ENCODE results near the gene PLAC1.

GRCh38 chrX:134572816-134573682 is 85.2 kb downstream of the PLAC1 start:
- no peak for TF ChIP-seq POLR2AphosphoS5 (IDR thresholded peaks at IDR 0.05; ENCODE audit: low read depth)
- no peak for TF ChIP-seq CTCF (conservative IDR thresholded peaks at IDR 0.05; ENCODE audit: low read depth in 2 of 2)
- TF ChIP-seq REST (IDR thresholded peaks at IDR 0.05; ENCODE audit: unreplicated experiment): no peak
- TF ChIP-seq ZNF114 (CRISPR knock-in tag; IDR thresholded peaks at IDR 0.05): no peak
